OCI-M2 (cell line): ENCODE data around the gene TRIM54.
"Not testable (repeated sequence)": the region's sequence is repeated elsewhere in the genome, so short reads cannot be mapped to it uniquely, and the experiment has no call there.

ENCODE experiments used
- DNase-seq: peaks from one replicate; lab custom pipeline; 2025; ENCODE audit not compliant: unreplicated experiment; lab: John Stamatoyannopoulos, UW

The TRIM54 gene

DNA sequence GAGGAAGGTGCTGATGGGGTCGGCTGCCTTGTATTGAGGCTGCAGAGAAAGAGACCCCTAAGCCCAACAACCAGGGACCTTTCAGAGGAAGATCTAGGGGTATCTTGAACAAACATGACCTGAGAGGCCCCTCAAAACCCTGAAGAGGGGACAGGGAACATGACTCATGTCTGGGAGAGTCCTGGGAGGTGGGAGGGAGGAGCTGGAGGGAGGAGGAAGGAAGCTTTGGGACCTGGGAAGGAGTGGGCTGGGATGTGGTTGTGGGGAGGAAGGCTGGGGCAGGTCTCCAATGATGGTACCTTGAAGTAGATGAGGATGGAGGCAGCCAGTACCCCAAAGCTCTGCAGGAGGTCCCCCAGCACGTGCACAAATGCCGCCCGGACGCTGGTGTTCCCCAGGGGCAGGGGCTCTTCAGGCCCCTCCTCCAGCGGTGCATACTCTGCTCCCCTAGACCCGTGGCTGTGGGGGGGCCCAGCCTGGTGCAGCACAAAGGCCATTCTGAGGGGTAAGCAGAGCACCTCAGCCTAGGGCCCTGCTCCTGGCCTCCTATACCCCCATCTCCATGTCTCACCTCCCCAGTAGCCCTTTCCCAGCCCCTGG is 25.3 kb upstream of the TRIM54 start:
- no peak for DNase-seq

DNA sequence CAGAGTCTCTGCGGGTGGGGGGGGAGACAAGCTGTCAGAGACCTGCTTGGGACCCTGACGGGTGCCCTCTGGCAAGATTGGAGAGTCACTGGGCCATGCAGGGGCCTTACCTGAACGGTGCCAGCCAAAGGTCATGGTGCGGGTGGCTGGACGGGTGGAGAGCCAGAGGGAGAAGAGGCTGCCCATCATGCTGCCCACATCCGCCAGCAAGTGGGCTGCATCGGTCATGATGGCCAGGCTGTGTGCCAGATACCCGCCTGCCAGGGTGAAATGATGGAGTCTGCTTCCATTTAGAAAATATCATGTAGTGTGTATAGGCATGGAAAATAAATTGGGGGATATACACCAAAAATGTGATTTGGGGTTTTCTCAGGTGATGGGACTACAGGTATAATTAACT is 24.2 kb upstream of the TRIM54 start:
- DNase-seq: no peak

DNA sequence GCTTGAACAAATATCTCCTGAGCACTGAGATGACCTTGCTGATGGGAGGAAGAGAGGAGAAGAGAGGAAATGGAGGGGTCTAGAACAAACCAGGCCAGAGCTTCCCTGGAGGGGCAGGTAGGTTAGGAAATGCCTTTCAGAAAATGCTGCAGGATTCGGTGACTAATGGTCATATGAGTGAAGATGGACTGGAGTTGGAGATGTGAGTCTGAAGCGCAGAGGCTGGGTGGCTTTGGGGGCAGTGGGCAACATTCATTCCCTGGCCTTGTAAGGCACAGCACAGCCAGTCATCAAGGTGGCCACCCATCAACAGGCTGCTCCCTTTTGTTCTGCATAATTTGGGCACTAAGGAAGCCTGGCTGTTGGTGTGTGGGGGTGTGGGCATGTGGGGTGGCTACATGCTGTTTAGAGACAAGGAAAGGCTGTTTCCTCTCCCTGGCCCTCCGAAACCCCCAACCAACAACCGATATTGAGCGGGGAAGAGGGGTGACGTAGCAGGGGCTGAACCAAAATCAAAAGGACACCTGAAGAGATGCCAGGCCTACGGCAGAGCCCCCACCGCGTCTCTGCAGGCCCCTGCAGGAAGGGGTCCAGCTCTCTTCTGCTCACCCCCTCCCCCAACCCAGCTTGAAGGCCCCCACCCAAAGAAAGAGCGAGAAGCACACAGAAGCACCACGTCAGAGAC is 20.8 kb upstream of the TRIM54 start:
- DNase-seq: no peak

DNA sequence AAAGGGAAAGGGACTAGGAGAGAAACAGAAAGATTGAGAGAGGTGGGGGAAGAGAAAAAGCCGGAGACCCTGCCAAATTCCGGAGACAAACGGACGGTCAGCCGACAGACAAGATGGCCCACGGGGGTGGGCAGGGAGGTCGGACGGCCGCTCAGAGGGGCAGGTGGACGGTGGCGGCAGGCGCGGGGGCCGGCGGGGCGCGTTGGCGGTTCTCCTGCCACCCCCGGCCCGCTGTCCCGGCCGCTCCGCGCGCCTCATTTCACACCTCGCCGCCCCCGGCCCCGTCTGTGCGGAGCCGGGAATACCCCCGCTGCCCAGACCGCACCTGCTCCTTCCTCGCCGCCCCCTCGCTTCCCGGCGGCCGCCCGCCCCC is 20.3 kb upstream of the TRIM54 start:
- no peak for DNase-seq

DNA sequence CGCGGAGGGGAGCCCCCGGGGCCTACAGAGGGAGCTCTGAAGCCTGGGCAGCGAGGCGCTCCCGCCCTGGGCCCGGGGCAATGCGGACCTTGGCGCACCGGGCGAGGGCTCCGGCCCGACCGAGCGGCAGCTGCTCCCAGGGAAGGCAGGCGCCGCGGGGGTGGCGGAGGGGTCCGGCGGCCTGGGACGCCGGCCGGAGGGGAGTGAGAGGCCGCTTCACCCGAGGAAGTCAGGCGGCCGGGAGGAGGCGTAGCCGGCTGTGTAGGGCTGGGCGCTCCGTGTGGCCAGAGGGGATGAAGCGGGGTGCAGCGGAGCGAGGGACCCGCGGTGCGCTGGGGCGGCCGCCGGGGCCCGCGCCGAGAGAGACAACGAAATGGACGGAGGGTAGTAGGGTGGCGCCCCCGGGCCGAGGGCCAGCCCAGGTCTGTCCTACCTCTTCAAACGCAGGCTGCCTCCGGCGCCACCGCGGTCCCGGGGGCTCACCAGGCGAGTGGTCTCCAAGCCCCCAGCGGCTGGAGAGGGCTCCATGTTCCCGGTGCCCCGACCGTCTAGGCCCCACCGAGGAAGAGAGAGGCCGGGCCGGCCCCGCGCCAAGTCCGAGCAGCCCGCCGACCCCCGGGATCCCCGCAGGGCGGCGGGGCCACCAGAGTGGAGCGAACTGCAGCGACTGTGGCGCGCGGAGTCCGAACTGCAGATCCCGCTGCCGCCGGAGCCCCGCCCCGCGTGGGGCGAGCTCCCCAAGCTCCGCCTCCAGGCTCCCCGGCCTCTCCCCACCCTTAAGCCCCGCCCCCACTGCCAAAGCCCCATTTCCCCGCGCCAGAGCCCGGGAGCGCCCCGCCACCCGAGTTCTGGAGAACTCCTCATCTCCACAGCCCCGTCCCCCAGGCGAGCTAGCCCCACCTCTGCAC is 19.6 kb upstream of the TRIM54 start, which contains the start of gene SLC30A3:
Gene SLC30A3 (minus strand): TSS at position 669 of the 908 bp plus-strand sequence. CDS start 141 bp downstream, at position 528.
- no peak for DNase-seq

DNA sequence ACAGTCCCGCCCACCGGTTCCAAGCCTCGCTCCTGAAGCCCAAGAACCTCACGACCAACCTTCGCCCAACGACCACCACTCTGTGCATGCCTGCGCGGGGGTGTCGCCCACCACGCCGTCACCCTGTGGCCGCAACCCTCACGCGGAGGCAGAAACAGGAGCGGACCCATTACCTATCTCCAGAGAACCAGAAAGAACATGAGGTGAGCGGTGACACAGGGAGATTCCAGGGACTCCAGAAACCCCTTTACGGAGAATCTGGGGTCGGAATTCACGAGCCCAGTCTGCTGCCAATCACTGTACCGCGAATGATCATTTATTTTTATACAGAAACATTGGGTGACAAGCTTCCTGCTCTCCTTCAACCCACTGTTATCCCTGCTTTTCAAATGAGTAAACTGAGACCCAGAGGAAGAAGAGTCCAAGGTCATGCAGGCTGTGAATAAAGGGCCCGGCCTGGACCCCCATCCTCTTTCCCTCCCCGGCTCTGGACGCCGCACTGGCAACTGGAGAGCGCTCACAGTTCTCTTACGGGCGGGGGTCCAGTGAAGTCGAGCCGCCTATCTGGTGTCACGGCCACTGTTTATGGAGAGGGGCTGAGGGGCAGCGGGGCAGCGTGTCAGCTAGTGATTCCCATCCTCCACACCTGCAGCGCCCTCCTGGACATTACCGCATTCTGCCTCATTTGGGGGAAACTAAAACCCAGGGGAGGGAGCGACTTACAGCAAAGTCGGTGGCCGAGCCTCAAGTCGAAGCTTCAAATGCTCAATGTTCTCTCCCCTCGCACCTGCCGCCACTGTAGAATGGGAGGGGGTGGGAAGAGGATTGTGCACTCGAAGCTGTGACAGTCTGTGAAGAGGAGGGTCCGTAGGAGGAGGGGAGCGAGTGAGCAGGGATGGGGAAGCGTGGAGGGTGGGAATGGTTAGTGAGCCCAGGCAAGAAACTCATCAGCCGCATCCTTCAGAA is 18.7 kb upstream of the TRIM54 start:
- DNase-seq: no peak

DNA sequence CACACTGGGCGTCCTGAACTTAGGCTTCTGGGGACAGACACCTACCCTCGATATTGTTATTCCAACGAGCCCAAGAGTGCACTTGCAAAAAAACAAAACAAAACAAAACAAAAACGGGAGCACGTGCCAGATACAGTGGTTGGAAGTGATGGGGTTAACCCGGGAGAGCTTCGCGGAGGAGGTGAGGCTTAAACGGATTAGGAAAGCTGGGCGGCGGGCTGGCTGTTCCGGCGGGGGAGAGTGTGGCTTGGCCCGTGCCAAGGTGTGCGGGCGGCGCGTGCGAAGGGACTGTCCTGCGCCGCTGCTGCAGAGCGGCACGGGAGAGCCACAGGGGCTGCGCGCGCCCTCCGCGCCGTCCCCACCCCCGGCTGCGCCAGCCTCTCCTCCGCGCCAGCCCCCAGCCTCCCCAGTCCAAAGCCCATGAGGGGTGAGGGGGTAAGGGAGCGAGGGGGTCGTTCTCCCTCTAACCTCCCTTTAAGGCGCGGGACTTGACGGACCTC is 17.9 kb upstream of the TRIM54 start:
- no peak for DNase-seq

DNA sequence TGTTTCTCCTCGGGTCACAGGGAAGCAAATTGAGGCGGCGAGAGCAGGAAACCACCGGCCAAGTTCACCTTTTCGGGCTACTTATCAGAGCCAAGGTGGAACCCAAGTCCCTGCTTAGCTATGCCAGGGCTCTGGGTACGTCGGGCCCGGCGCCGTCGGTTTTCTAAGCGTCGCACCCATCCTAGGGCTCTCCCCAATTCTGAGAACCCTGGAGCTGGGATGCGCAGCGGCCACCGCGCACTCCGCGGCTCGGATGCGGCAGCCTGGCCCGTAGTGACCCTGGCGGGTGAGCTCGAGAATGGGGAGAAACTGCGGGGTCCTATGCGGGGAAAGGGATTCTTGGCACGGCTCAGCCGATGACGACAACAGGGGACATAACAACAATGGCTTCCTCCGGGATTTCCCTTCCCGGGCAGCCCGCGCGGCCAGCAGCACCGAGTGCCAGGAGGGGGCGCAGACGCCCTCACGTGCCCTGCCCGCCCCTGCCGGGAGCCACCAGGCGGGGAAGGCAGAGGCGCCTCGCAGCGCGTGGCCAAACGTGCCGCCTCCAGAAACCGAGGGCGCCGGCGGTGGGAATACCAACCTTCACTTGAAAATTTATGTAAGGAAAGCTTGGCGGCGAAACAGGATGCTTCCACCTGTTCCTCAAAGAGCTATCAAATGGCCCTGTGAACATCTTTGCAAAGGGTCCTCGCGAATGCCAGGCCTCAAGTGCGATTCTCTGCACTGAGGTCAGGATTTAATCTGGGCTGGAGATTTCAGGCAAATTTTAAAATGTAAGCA is 17.3 kb upstream of the TRIM54 start:
- DNase-seq: no peak

DNA sequence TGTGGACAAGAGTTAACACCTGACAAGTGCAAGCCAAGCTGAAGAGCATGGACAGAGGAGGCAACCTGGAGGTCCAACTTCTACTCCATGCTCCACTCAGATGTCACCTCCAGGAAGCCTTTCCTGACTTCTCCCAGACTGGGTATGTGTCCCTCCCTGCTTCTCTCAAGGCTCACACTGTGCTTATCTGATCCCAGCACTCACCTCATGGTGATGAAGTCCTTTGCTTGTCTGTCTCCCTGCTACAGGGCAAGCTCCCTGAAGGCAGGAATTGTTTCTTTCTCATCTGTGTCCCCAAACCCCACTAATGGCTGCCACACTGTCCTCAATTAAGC is 16.7 kb upstream of the TRIM54 start:
- no peak for DNase-seq

DNA sequence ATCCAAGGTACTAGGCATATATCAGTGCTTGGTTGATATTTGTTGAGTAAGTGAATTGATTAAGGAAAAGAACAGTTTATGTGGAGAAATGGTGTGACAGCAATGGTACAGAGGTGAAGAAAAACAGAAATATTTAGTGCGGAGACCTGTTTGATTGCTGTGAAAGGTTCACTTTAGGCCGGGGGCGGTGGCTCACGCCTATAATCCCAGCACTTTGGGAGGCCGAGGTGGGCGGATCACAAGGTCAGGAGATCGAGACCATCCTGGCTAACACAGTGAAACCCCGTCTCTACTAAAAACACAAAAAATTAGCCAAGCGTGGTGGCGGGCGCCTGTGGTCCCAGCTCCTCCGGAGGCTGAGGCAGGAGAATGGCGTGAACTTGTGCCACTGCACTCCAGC is 13.9 kb upstream of the TRIM54 start:
- DNase-seq: not testable (repeated sequence)

DNA sequence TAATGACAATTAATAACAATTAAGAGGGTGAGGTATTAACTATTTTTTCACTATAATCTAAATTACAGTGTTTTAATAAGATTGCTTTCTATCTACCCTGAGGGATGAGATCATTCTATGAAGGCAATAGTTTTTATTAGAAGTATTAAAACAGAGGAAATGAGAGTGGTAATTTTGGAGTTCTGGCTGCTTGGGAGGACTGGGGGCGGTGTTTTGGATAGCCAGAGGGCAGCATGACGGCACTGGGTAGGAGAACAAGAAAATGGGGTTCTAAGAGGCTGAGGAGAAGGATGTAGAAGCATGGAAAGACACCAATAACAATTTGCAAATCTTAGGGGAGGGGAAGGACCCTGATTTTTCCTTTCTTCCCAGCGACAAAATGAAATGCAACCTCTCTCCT is 12.1 kb upstream of the TRIM54 start:
- no peak for DNase-seq

DNA sequence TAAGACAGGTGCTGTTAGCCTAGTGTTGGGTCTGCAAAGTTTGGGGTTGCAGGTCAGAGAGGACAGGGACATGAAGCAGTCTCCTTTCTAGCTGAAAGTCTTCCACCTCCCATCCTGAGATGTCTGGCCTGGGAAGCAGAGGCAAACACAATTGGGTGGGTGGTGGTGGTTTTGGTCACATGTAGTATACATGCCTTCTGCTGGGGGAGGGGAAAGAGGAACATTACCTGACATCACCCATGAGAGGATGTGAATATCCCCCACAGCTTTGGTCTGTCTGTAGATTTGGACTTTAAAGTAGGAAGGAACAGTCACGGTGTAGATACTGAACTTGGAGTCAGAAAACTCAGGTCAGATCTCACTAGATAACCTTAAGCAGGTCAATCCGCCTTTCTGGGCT is 11.6 kb upstream of the TRIM54 start:
- DNase-seq: no peak

DNA sequence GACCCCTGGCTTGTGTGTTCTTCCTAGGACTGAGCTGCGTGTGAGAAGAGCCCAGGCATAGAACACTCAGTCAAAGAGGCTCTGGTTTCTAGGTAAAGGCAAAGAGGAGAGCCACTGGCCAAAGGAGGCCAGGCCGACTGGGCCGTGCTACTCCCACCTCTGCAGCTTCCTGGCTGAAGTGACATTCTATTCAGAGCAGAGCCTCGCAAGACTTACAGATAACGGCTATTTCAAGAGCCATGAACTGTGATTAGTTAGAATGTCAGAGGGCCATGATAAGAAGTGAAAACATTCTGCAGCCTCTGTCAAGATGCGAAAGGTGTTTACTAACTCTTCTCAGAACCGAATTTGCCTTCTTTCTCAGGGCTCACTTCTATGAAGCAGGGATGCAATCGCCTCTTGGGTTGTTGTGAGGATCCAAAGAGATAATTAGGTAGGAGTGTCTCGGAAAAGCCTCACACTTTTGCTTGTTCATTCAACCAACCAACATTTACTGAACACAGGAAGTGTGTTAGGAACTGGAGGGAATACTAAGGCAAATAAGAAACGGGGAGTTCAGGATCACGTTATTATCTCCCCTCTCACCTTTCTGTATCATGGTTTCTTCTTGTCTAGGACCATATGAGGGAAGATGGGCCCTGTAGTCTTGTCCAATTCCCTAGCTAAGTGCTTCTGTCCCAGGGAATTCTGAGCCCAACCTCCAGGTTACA is 10.4 kb upstream of the TRIM54 start:
- no peak for DNase-seq

DNA sequence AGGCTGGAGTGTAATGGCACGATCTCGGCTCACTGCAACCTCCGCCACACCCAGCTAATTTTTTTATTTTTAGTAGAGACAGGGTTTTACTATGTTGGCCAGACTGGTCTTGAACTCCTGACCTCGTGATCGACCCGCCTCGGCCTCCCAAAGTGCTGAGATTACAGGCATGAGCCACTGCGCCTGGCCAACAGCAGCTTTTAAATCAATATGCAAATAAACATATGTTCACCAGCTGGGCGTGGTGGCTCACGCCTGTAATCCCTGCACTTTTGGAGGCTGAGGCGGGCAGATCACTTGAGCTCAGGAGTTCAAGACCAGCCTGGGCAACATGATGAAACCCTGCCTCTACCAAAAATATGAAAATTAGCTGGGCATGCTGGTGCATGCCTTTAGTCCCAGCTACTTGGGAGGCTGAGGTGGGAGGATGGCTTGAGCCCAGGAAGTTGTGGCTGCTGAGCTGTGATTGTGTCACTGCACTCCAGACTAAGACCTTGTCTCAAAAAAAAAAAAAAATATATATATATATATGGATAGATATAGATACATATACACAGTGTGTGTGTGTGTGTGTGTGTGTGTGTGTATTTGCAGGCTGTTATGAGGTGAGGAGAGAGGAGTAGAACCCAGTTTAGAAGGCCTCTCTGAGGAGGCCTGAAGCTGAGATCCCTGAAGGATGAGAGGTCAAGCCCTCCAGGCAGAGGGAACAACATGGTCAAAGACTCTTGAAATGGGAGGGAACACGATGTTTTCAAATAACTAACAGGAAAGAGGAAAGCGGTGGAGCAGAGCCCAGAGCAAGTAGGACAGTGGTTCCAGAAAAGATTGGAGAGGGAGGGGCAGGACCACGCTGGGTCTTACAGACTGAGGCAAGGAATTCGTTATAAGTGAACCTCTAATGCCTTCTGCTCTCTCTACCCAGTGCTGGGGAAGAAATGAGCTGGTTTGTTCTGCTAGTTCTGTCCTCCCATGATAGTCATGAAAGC is 9.4 kb upstream of the TRIM54 start:
- not testable (repeated sequence) for DNase-seq

DNA sequence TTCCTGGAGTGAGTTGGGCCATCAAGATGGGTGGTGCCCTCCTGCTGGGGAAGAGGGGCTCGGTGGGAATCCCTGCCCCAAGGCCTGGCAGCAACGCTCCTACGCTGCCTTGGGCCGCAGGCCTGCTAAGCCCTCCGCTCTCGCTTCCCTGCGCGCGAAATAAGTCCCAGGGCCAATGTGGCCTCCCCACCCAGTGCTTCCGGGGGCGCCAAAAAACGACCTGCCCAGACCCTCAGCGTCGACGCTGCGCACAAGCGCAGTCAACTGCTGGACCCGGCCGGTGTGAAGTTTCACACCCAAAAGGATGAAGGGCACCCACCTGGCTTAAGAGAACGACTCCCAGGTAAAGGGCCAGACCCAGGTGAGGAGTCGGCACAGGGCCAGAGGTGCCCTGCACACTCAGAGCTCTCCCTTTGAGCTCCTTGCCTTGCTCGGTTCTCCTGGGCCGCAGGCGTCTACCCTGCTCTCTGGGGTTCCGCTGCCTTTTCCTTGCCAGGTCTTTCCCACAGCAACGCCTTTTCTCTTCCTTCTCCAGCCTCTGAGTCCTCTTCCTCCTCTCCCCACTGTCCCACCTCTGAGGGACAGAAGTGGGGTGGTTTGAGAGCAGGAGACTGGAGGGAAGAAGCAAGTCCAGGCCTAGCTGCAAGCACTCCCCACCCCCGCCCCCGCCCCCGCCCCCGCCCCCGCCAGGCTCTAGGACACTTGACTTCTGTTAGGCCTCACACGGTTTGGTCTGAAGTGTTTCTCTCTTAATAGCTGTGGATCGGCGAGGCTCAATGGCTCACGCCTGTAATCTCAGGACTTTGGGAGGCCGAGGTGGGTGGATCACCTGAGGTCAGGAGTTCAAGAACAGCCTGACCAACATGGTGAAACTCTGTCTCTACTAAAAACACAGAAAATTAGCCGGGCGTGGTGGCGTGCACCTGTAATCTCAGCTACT is 6.7 kb upstream of the TRIM54 start, which contains the start of gene DNAJC5G:
Gene DNAJC5G (plus strand): TSS at position 223 of the 940 bp plus-strand sequence. CDS start 1,296 bp downstream, outside the sequence.
- DNase-seq: no peak

DNA sequence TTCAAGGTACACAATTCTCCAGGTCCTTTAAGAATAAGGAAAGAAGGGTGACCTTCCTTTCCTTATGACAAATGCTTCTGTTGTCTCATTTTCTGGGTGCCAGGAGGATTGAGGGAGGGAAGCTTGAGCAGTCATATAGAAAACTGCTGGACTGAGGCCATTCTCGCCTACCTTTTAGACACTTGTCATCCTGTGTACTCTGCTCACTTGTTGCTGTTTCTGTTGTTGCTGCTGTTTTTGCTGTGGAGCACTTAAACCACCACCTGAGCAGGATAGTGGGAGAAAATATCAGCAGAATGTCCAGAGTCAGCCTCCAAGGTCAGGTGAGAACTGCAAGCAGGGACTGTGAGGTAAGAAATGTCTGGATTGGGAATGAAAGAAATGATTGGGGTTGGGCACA is 4.2 kb upstream of the TRIM54 start:
- no peak for DNase-seq

DNA sequence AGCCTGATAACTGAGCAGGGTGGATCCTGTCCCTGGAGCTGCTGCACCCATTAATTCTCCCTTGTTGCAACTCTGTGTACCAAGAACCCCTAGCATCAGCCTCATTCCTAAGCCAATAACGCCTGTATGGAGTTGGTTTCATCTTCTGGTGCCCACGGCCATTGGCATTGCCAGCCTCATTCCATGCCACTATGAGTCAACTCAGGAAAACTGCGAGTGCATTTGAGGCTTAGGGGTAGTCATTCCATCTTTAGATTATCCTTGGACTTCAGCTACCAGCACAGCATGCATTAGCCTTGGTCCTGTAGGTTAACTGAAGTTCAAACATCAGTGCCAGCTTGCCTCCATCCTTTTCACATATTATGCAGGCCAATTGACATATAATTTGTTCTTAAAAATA is 1.4 kb upstream of the TRIM54 start:
- no peak for DNase-seq
